Neural cell (in vitro differentiated cells): ENCODE measurements around the gene AP3D1. TPM values are rescaled to one million over a fixed set of nuclear protein-coding genes. Genes with fewer than 3 reads are reported as not detected.
A peak's percentile ranks its signal among the peaks of the same experiment; 100 is the strongest.

Experiments used
- H2AFZ ChIP-seq: fragments of 200-600, 300-800 bp; sonication (generic), shearing (Covaris generic); 2 replicates; pipeline ENCODE4 v1.6.0; 2014; ENCODE audit warnings: low read depth, mild to moderate bottlenecking, antibody characterized with exemption, low read length, moderate library complexity
- H3F3A ChIP-seq: fragments of 200-600 bp; shearing (Covaris generic); 2 replicates; pipeline ENCODE4 v1.6.1; 2016; ENCODE audit warnings: mild to moderate bottlenecking, moderate library complexity, mixed read lengths, antibody characterized with exemption, low read length; ENCODE audit not compliant: insufficient read depth, poor library complexity, severe bottlenecking
- H3K27ac ChIP-seq: fragments of 200-600, 300-800 bp; sonication (generic), shearing (Covaris generic); 2 replicates; pipeline ENCODE4 v1.5.1; 2014; ENCODE audit warnings: mild to moderate bottlenecking, low read length, moderate library complexity
- H3K27me3 ChIP-seq: fragments of 300-800, 200-600 bp; sonication (generic), shearing (Covaris generic); 2 replicates; pipeline ENCODE4 v1.6.0; 2014; ENCODE audit warnings: mild to moderate bottlenecking, low read depth, low read length, moderate library complexity; ENCODE audit not compliant: insufficient read depth
- H3K36me3 ChIP-seq: fragments of 300-800, 200-600 bp; sonication (generic), shearing (Covaris generic); 2 replicates; pipeline ENCODE4 v1.5.1; 2014; ENCODE audit warnings: mild to moderate bottlenecking, antibody characterized with exemption, low read length, moderate library complexity; ENCODE audit not compliant: insufficient read depth
- H3K4me2 ChIP-seq: fragments of 300-800, 200-600 bp; sonication (generic), shearing (Covaris generic); 2 replicates; pipeline ENCODE4 v1.6.0; 2014; ENCODE audit warnings: mild to moderate bottlenecking, low read length
- H3K4me3 ChIP-seq: fragments of 300-800, 200-600 bp; sonication (generic), shearing (Covaris generic); 2 replicates; pipeline ENCODE4 v1.5.1; 2014; ENCODE audit warnings: mild to moderate bottlenecking, low read length, moderate library complexity
- H3K79me2 ChIP-seq: fragments of 200-600 bp; shearing (Covaris generic); replicated peaks from 2 replicates; pipeline ENCODE4 v1.6.0; 2014; ENCODE audit warnings: mild to moderate bottlenecking, low read length, moderate library complexity; ENCODE audit not compliant: insufficient read depth
- H3K9ac ChIP-seq: fragments of 300-800, 200-600 bp; sonication (generic), shearing (Covaris generic); 2 replicates; pipeline ENCODE4 v1.6.1; 2016; ENCODE audit warnings: mild to moderate bottlenecking, low read length, mixed read lengths
- H3K9me2 ChIP-seq: fragments of 200-600 bp; shearing (Covaris generic); 2 replicates; pipeline ENCODE4 v1.6.1; 2016; ENCODE audit warnings: mild to moderate bottlenecking, low read length, mixed read lengths; ENCODE audit not compliant: insufficient read depth
- H3K9me3 ChIP-seq: fragments of 200-600, 300-800 bp; sonication (generic), shearing (Covaris generic); 2 replicates; pipeline ENCODE4 v1.6.1; 2016; ENCODE audit warnings: mild to moderate bottlenecking, mixed run types, low read length, moderate library complexity, mixed read lengths
- H4K20me1 ChIP-seq: fragments of 200-600 bp; shearing (Covaris generic); 2 replicates; pipeline ENCODE4 v1.6.1; 2016; ENCODE audit warnings: mild to moderate bottlenecking, mixed run types; ENCODE audit not compliant: insufficient read depth
- EP300 ChIP-seq: fragments of 450-650 bp; conservative IDR thresholded peaks from 2 replicates; pipeline ENCODE4 v1.6.1; 2014; ENCODE audit warnings: antibody characterized with exemption, mild to moderate bottlenecking, moderate library complexity; ENCODE audit not compliant: poor library complexity, severe bottlenecking
- EZH2 ChIP-seq: fragments of 200-600, 300-800 bp; shearing (Covaris generic), sonication (generic); IDR thresholded peaks from 2 replicates; pipeline ENCODE4 v1.6.1; 2014; ENCODE audit warnings: antibody characterized with exemption, low read length, borderline replicate concordance, mild to moderate bottlenecking; ENCODE audit not compliant: insufficient read depth, poor library complexity, severe bottlenecking
- MXI1 ChIP-seq: fragments of 450-650 bp; conservative IDR thresholded peaks from 2 replicates; pipeline ENCODE4 v1.6.1; 2014; ENCODE audit warnings: antibody characterized with exemption, mild to moderate bottlenecking; ENCODE audit not compliant: poor library complexity, severe bottlenecking
- POLR2AphosphoS5 ChIP-seq: IDR thresholded peaks from 2 replicates; pipeline ENCODE4 v1.6.1; 2012
- RAD21 ChIP-seq: fragments of 450-650 bp; conservative IDR thresholded peaks from 2 replicates; pipeline ENCODE4 v1.6.1; 2014; ENCODE audit warnings: antibody characterized with exemption, mild to moderate bottlenecking, moderate library complexity
- SMC3 ChIP-seq: fragments of 450-650 bp; conservative IDR thresholded peaks from 2 replicates; pipeline ENCODE4 v1.6.1; 2014; ENCODE audit warnings: antibody characterized with exemption, mild to moderate bottlenecking, moderate library complexity; ENCODE audit not compliant: poor library complexity
- TAF1 ChIP-seq: IDR thresholded peaks from 2 replicates; pipeline ENCODE4 v1.6.1; 2012; ENCODE audit warnings: low read depth
- polyA plus RNA-seq: library from polyadenylated mRNA; depleted of rRNA; stranded (reverse); fragments of >200 nt; gene quantifications from 2 replicates; pipeline ENCODE4 v1.2.3, GENCODE V29; 2014
- TF ChIP-seq, protein P1 (sequence below): fragments of 450-650 bp; IDR thresholded peaks from 2 replicates; pipeline ENCODE4 v1.5.1; 2014; ENCODE audit warnings: antibody characterized with exemption, mild to moderate bottlenecking, moderate library complexity; ENCODE audit not compliant: poor library complexity, severe bottlenecking
- TF ChIP-seq, protein P2 (sequence below): IDR thresholded peaks from 2 replicates; pipeline ENCODE4 v1.6.1; 2012; ENCODE audit warnings: borderline replicate concordance

AP3D1 gene
- polyA plus RNA-seq, 1 donor from 2014 or later: 60.7 TPM

DNA sequence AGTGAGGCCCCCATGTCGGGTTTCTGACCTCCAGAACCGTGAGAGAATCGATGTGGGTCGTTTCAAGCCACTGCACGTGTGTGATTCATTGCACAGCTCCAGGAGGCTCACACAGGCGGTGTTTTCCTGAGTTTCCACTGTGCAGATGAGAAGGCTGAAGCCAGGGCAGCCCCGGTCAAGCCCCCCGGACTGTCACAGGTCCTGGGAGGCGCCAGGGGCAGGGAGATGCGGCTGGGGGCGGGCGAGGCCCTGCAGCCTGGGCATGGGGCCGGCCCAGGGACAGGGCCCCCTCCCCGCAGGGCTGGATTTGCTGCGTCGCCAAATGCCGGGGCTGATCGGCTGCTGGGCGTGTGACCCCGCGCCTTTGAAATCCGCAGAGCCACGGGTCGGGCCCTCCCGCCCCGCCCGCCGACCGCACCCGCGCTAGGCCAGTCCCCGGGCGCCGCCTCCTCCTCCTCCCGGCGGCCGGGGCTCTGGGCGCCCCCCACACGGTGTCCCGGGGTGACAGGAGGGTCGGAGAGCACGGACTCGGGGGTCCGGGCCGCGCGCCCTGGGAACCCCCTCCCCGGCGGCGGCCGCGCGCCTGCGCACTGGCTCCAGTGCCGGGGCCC lies 90.4 kb downstream of the AP3D1 start:
- Histone ChIP-seq H3K27me3 (no peaks in the 10 kb centered on the region), H3K79me2 (no peaks in the 10 kb centered on the region), H3K9me2 (no peaks in the 10 kb centered on the region), H3K27ac (peak overlapping the region; percentile 99), H3K4me2 (peak overlapping the region; percentile 84), H3K4me3 (peak overlapping the region; percentile 91), H4K20me1 (no peaks in the 10 kb centered on the region), H2AFZ (peak overlapping the region; percentile 56), H3K36me3 (no peaks in the 10 kb centered on the region), H3K9me3 (no peaks in the 10 kb centered on the region), H3K9ac (peak overlapping the region; percentile 97), H3F3A (no peaks in the 10 kb centered on the region)
- TF ChIP-seq MXI1 (peak; percentile 77), EP300 (no peak), RAD21 (peak; percentile 14), POLR2AphosphoS5 (peak; percentile 76), TAF1 (no peak), EZH2 (no peak), SMC3 (no peak)
- TF ChIP-seq, protein P1, sequence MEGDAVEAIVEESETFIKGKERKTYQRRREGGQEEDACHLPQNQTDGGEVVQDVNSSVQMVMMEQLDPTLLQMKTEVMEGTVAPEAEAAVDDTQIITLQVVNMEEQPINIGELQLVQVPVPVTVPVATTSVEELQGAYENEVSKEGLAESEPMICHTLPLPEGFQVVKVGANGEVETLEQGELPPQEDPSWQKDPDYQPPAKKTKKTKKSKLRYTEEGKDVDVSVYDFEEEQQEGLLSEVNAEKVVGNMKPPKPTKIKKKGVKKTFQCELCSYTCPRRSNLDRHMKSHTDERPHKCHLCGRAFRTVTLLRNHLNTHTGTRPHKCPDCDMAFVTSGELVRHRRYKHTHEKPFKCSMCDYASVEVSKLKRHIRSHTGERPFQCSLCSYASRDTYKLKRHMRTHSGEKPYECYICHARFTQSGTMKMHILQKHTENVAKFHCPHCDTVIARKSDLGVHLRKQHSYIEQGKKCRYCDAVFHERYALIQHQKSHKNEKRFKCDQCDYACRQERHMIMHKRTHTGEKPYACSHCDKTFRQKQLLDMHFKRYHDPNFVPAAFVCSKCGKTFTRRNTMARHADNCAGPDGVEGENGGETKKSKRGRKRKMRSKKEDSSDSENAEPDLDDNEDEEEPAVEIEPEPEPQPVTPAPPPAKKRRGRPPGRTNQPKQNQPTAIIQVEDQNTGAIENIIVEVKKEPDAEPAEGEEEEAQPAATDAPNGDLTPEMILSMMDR: no peak
- TF ChIP-seq, protein P2, sequence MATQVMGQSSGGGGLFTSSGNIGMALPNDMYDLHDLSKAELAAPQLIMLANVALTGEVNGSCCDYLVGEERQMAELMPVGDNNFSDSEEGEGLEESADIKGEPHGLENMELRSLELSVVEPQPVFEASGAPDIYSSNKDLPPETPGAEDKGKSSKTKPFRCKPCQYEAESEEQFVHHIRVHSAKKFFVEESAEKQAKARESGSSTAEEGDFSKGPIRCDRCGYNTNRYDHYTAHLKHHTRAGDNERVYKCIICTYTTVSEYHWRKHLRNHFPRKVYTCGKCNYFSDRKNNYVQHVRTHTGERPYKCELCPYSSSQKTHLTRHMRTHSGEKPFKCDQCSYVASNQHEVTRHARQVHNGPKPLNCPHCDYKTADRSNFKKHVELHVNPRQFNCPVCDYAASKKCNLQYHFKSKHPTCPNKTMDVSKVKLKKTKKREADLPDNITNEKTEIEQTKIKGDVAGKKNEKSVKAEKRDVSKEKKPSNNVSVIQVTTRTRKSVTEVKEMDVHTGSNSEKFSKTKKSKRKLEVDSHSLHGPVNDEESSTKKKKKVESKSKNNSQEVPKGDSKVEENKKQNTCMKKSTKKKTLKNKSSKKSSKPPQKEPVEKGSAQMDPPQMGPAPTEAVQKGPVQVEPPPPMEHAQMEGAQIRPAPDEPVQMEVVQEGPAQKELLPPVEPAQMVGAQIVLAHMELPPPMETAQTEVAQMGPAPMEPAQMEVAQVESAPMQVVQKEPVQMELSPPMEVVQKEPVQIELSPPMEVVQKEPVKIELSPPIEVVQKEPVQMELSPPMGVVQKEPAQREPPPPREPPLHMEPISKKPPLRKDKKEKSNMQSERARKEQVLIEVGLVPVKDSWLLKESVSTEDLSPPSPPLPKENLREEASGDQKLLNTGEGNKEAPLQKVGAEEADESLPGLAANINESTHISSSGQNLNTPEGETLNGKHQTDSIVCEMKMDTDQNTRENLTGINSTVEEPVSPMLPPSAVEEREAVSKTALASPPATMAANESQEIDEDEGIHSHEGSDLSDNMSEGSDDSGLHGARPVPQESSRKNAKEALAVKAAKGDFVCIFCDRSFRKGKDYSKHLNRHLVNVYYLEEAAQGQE: no peak

DNA sequence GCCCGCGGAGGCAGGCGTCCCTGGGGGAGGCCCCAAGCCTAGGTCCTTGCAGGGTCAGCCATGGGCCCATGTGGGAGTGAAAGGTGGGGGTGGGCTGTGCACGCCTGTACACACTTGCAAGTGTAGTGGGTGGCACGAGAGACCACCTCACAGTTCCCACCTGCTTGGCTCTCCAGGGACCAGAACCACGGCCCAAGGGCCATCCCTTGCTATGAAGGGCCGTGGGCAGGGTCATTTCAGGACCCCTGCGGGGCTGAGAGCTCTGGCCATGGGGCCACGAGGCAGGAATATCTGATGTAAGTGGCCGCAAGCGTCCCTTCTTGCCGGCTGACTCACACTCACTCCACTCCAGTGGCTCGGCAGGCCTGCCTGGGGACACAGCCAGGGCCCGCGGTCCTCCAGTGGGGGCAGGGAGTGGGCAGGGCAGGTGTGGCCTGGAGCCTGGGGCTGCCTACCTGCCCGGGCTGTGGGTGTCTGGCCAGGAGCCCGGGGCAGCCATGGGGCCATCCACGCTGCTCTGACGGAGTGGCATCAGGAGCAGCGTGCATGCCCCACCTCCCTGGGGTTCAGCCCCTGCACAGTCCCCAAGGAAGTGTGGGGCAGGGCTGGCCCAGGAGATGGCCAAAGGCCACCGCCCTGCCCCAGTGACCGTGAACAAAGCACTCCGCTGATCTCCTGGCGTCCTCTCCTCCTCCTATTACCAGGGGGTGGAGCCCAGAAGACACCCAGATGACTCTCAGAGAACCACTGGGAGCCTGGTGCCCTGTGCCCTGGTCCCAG lies 91.8 kb downstream of the AP3D1 start:
- H3K36me3 ChIP-seq: no peaks in the 10 kb centered on the region
- peak overlapping the region; percentile 14 for H3K4me2 ChIP-seq
- no peaks in the 10 kb centered on the region for H3K9me3 ChIP-seq
- no peak for TF ChIP-seq TAF1
- H3K79me2 ChIP-seq: no peaks in the 10 kb centered on the region
- H3K27me3 ChIP-seq: no peaks in the 10 kb centered on the region
- H3K4me3 ChIP-seq: peak overlapping the region; percentile 91
- H3K9me2 ChIP-seq: no peaks in the 10 kb centered on the region
- H3K9ac ChIP-seq: peak overlapping the region; percentile 97
- no peak overlapping the region for H2AFZ ChIP-seq
- no peaks in the 10 kb centered on the region for H3F3A ChIP-seq
- H3K27ac ChIP-seq: peak overlapping the region; percentile 99
- H4K20me1 ChIP-seq: no peaks in the 10 kb centered on the region
